ENCODE measurements around the gene AMBRA1. TPM values are rescaled to one million over a fixed set of nuclear protein-coding genes. Genes with fewer than 3 reads are reported as not detected.

AMBRA1 gene
- total RNA-seq, 3 donors from 2014 or later (not counting 1 experiment from before 2014, with no cell fraction given) = 41.3 to 52.7 (median 46.2) TPM

DNA sequence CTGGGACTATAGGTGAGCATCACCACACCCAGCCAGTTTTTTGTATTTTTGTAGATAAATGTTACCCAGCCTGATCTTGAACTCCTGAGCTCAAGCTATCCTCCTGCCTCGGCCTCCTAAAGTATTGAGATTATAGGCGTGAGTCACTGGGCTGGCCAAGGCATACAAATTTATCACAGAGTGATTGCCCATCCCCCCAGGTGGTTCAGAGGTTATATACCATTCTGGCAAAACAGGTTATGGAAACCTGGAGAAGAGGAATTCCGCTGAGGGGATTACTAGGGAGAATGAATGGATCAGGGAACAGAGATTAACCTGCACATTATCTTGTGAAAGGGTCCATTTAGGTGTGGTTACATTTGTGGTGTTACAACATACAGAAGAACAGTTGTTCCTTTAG is 31.6 kb upstream of the AMBRA1 start:
- intact Hi-C loops (cut with micrococcal nuclease) = no loop called here
- TF ChIP-seq, protein P1, sequence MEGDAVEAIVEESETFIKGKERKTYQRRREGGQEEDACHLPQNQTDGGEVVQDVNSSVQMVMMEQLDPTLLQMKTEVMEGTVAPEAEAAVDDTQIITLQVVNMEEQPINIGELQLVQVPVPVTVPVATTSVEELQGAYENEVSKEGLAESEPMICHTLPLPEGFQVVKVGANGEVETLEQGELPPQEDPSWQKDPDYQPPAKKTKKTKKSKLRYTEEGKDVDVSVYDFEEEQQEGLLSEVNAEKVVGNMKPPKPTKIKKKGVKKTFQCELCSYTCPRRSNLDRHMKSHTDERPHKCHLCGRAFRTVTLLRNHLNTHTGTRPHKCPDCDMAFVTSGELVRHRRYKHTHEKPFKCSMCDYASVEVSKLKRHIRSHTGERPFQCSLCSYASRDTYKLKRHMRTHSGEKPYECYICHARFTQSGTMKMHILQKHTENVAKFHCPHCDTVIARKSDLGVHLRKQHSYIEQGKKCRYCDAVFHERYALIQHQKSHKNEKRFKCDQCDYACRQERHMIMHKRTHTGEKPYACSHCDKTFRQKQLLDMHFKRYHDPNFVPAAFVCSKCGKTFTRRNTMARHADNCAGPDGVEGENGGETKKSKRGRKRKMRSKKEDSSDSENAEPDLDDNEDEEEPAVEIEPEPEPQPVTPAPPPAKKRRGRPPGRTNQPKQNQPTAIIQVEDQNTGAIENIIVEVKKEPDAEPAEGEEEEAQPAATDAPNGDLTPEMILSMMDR (IDR thresholded peaks at IDR 0.05) = no peak
- DNase-seq = no peak
- H3K36me3 Mint-ChIP-seq = peaks cover 8% of the 10 kb centered on the region
- Histone ChIP-seq H3K27ac (ENCODE audit: low read length) (no peak overlapping the region), H3K9me3 (ENCODE audit: control insufficient read depth, insufficient read depth, low read length) (no peaks in the 10 kb centered on the region), H3K4me3 (ENCODE audit: low read length) (no peak overlapping the region), H3K4me1 (ENCODE audit: control insufficient read depth, insufficient read depth, low read length) (no peaks in the 10 kb centered on the region), H3K36me3 (ENCODE audit: control insufficient read depth, insufficient read depth, low read length) (peaks cover 43% of the 10 kb centered on the region), H3K27me3 (ENCODE audit: control insufficient read depth, insufficient read depth, low read length) (no peaks in the 10 kb centered on the region)
- H3K27me3 Mint-ChIP-seq (ENCODE audit: low read depth in 2 of 2) = no peaks in the 10 kb centered on the region
- no peaks in the 10 kb centered on the region for H3K9me3 Mint-ChIP-seq
- H3K27ac Mint-ChIP-seq = no peak overlapping the region
- H3K4me1 Mint-ChIP-seq = peaks cover 17 to 33% of the 10 kb centered on the region in 2 donors
- 95% methylated on average over 3 of the region's 3 CpGs for WGBS (ENCODE audit: insufficient coverage)
- no peak overlapping the region for H3K4me3 Mint-ChIP-seq
- no peak for ATAC-seq

- no peaks in the 10 kb centered on the region for H3K9me3 Mint-ChIP-seq
- H3K36me3 ChIP-seq (ENCODE audit: control insufficient read depth, insufficient read depth, low read length) = peaks cover 14% of the 10 kb centered on the region
- H3K36me3 Mint-ChIP-seq = no peaks in the 10 kb centered on the region
- no peaks in the 10 kb centered on the region for H3K27me3 ChIP-seq (ENCODE audit: control insufficient read depth, insufficient read depth, low read length)
- no peak overlapping the region for H3K4me3 ChIP-seq (ENCODE audit: low read length)
- WGBS (ENCODE audit: insufficient coverage) = 96% methylated on average over 5 of the region's 6 CpGs
- peaks cover 32 to 41% of the 10 kb centered on the region in 2 donors for H3K4me1 Mint-ChIP-seq
- peak overlapping the region; percentile 64 for H3K4me3 Mint-ChIP-seq
- no peaks in the 10 kb centered on the region for H3K9me3 ChIP-seq (ENCODE audit: control insufficient read depth, insufficient read depth, low read length)
- DNase-seq = peak in 1 of 2 donors; percentile 13
- no peak overlapping the region for H3K27ac ChIP-seq (ENCODE audit: low read length)
- peak overlapping the region; percentile 99 to 100 for H3K27ac Mint-ChIP-seq
- peaks cover 20% of the 10 kb centered on the region for H3K4me1 ChIP-seq (ENCODE audit: control insufficient read depth, insufficient read depth, low read length)
- intact Hi-C loops (cut with micrococcal nuclease) = loop anchor here (5.0 to 10.0 kb wide), 2 partner anchors 56 to 272 kb away; partner anchors contain the start of gene DGKZ
- TF ChIP-seq, protein P1 (IDR thresholded peaks at IDR 0.05) = no peak
- no peaks in the 10 kb centered on the region for H3K27me3 Mint-ChIP-seq (ENCODE audit: low read depth in 2 of 2)
- no peak for ATAC-seq
Measured at GRCh38 chr11:46618837-46619236, 25.0 kb upstream of the AMBRA1 start.

GRCh38 chr11:46617972-46618314 is 24.1 kb upstream of the AMBRA1 start:
- intact Hi-C loops (cut with micrococcal nuclease) = loop anchor here (1.0 to 10.0 kb wide), 5 partner anchors 24 to 700 kb away; partner anchors contain the start of genes AMBRA1 and DGKZ
- ATAC-seq = no peak
- no peaks in the 10 kb centered on the region for H3K9me3 ChIP-seq (ENCODE audit: control insufficient read depth, insufficient read depth, low read length)
- no peaks in the 10 kb centered on the region for H3K27me3 Mint-ChIP-seq (ENCODE audit: low read depth in 2 of 2)
- DNase-seq = no peak
- peaks cover 32 to 41% of the 10 kb centered on the region in 2 donors for H3K4me1 Mint-ChIP-seq
- H3K9me3 Mint-ChIP-seq = no peaks in the 10 kb centered on the region
- H3K4me3 Mint-ChIP-seq = peak overlapping the region; percentile 99
- H3K36me3 ChIP-seq (ENCODE audit: control insufficient read depth, insufficient read depth, low read length) = peaks cover 11% of the 10 kb centered on the region
- TF ChIP-seq, protein P1 (IDR thresholded peaks at IDR 0.05) = no peak
- no peaks in the 10 kb centered on the region for H3K27me3 ChIP-seq (ENCODE audit: control insufficient read depth, insufficient read depth, low read length)
- H3K27ac Mint-ChIP-seq = peak overlapping the region; percentile 99 to 100
- peaks cover 20% of the 10 kb centered on the region for H3K4me1 ChIP-seq (ENCODE audit: control insufficient read depth, insufficient read depth, low read length)
- peak overlapping the region; percentile 95 for H3K4me3 ChIP-seq (ENCODE audit: low read length)
- peak overlapping the region; percentile 99 for H3K27ac ChIP-seq (ENCODE audit: low read length)
- WGBS (ENCODE audit: insufficient coverage) = 5% methylated on average over 9 of the region's 9 CpGs
- no peaks in the 10 kb centered on the region for H3K36me3 Mint-ChIP-seq

Measured in natural killer cell (primary cell).